HL-60 (cell line): ENCODE results near the gene NCOR1.

Experiments used
- DNase-seq, 2 experiments: peaks; one replicate each; pipeline ENCODE4 v3.0.0-alpha.2; 2010 to 2020; ENCODE audit warnings: low read depth in 1 of 2, low spot score in 1 of 2
- H3K27ac ChIP-seq: fragments of 250-450 bp; sonication (Bioruptor Pico); replicated peaks from 2 replicates; pipeline ENCODE4 v1.5.1; 2020; ENCODE audit warnings: mild to moderate bottlenecking, moderate library complexity
- H3K27me3 ChIP-seq: fragments of 250-450 bp; sonication (Bioruptor Pico); 2 replicates; pipeline ENCODE4 v1.5.1; 2021; ENCODE audit warnings: mild to moderate bottlenecking, moderate library complexity; ENCODE audit not compliant: insufficient read depth, poor library complexity, severe bottlenecking
- H3K4me3 ChIP-seq: replicated peaks from 2 replicates; pipeline ENCODE4 v1.5.1; 2011; ENCODE audit warnings: mild to moderate bottlenecking, control low read depth, low read length; ENCODE audit not compliant: insufficient read depth
- GABPA ChIP-seq: IDR thresholded peaks from 2 replicates; pipeline ENCODE4 v1.6.1; 2012; ENCODE audit warnings: low read depth
- POLR2AphosphoS5 ChIP-seq: IDR thresholded peaks from 2 replicates; pipeline ENCODE4 v1.6.1; 2012; ENCODE audit warnings: low read depth
- SPI1 ChIP-seq: IDR thresholded peaks from 2 replicates; pipeline ENCODE4 v1.6.1; 2012; ENCODE audit warnings: low read depth, mild to moderate bottlenecking, borderline replicate concordance
- TF ChIP-seq, protein P1 (sequence below): IDR thresholded peaks from one replicate; pipeline ENCODE4 v1.5.1; 2011; ENCODE audit warnings: low read length, control low read depth, inconsistent platforms; ENCODE audit not compliant: insufficient read depth
- TF ChIP-seq, protein P2 (sequence below): IDR thresholded peaks from 2 replicates; pipeline ENCODE4 v1.6.1; 2012; ENCODE audit warnings: low read depth; ENCODE audit not compliant: insufficient replicate concordance

NCOR1 gene

GRCh38 chr17:15998031-15998562 is 217.2 kb downstream of the NCOR1 start:
- H3K27ac ChIP-seq, result no peak overlapping the region; the same call in 1 of the 2 replicates
- no peak overlapping the region for H3K4me3 ChIP-seq
- TF ChIP-seq, protein P1, sequence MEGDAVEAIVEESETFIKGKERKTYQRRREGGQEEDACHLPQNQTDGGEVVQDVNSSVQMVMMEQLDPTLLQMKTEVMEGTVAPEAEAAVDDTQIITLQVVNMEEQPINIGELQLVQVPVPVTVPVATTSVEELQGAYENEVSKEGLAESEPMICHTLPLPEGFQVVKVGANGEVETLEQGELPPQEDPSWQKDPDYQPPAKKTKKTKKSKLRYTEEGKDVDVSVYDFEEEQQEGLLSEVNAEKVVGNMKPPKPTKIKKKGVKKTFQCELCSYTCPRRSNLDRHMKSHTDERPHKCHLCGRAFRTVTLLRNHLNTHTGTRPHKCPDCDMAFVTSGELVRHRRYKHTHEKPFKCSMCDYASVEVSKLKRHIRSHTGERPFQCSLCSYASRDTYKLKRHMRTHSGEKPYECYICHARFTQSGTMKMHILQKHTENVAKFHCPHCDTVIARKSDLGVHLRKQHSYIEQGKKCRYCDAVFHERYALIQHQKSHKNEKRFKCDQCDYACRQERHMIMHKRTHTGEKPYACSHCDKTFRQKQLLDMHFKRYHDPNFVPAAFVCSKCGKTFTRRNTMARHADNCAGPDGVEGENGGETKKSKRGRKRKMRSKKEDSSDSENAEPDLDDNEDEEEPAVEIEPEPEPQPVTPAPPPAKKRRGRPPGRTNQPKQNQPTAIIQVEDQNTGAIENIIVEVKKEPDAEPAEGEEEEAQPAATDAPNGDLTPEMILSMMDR, result no peak
- TF ChIP-seq POLR2AphosphoS5, result no peak
- TF ChIP-seq, protein P2, sequence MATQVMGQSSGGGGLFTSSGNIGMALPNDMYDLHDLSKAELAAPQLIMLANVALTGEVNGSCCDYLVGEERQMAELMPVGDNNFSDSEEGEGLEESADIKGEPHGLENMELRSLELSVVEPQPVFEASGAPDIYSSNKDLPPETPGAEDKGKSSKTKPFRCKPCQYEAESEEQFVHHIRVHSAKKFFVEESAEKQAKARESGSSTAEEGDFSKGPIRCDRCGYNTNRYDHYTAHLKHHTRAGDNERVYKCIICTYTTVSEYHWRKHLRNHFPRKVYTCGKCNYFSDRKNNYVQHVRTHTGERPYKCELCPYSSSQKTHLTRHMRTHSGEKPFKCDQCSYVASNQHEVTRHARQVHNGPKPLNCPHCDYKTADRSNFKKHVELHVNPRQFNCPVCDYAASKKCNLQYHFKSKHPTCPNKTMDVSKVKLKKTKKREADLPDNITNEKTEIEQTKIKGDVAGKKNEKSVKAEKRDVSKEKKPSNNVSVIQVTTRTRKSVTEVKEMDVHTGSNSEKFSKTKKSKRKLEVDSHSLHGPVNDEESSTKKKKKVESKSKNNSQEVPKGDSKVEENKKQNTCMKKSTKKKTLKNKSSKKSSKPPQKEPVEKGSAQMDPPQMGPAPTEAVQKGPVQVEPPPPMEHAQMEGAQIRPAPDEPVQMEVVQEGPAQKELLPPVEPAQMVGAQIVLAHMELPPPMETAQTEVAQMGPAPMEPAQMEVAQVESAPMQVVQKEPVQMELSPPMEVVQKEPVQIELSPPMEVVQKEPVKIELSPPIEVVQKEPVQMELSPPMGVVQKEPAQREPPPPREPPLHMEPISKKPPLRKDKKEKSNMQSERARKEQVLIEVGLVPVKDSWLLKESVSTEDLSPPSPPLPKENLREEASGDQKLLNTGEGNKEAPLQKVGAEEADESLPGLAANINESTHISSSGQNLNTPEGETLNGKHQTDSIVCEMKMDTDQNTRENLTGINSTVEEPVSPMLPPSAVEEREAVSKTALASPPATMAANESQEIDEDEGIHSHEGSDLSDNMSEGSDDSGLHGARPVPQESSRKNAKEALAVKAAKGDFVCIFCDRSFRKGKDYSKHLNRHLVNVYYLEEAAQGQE, result no peak
- no peaks in the 10 kb centered on the region for H3K27me3 ChIP-seq
- no peak for DNase-seq

- no peak for TF ChIP-seq SPI1
- TF ChIP-seq, protein P2, result no peak
- TF ChIP-seq, protein P1, result no peak
- TF ChIP-seq POLR2AphosphoS5, result no peak
- TF ChIP-seq GABPA, result no peak
- Histone ChIP-seq H3K27me3 (no peaks in the 10 kb centered on the region), H3K4me3 (no peak overlapping the region), H3K27ac (no peak overlapping the region)
- no peak for DNase-seq
Observed at GRCh38 chr17:15996322-15996721, 219.0 kb downstream of the NCOR1 start.

DNA sequence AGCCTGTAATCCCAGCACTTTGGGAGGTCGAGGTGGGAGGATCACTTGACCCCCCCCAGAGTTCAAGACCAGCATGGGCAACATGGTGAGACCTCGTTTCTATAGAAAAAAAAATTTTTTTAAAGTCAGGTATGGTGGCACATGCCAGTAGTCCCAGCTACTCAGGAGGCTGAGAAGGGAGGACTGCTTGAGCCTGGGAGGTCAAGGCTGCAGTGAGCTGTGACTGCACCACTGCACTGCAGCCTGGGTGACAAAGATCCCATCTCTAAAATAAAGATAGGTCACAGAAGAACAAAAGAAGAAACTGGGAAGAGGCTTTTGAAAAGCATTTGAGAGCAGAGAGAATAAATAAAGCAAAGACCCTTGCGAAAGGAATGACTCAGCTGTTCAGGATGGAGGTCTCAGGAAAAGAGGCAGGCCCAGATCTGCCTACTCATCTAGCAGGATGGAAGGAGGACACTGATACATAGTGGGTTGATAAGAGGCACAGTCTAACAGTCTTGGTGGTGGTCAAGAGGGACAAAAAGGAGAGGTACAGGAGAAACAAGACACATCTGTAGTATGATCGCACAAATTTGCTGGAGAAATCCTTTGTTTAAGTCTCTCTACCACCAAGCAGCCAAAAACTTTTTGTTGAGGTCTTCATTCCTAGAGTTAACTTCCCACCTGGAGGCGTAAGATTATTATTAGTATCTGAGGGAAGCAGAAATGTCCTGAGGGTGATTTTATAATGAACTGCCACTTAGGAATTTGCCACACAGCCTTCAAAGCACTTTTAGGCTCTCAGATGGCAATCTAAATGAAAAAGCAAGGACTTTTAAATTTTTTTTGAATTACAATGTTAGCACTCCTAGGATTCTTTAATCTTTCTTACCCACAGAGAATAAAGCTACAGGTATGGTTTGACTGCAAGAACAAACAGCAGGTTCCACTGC is 233.4 kb downstream of the NCOR1 start:
- no peak for DNase-seq
- TF ChIP-seq, protein P1, result no peak
- TF ChIP-seq SPI1 (no peak), POLR2AphosphoS5 (no peak), GABPA (no peak)
- TF ChIP-seq, protein P2, result no peak
- H3K4me3 ChIP-seq, result no peak overlapping the region
- no peaks in the 10 kb centered on the region for H3K27me3 ChIP-seq
- H3K27ac ChIP-seq, result no peak overlapping the region
